MM.1S (cell line): Measurements from ENCODE around the gene XRCC6.

Experiments
- EZH2 ChIP-seq: fragments of 300-600 bp; sonication (generic); optimal IDR thresholded peaks from 2 replicates; pipeline ENCODE3; 2017; ENCODE audit warnings: low read depth, mild to moderate bottlenecking, antibody characterized with exemption, low read length, mixed read lengths
- EZH2phosphoT487 ChIP-seq: fragments of 300-600 bp; sonication (generic); IDR thresholded peaks from 2 replicates; pipeline ENCODE4 v1.6.1; 2018; ENCODE audit warnings: antibody characterized with exemption, low read length
- TF ChIP-seq, protein P1 (sequence below): fragments of 300-600 bp; sonication (generic); IDR thresholded peaks from 2 replicates; pipeline ENCODE4 v1.5.1; 2016; ENCODE audit warnings: antibody characterized with exemption, low read length, mixed read lengths

DNA sequence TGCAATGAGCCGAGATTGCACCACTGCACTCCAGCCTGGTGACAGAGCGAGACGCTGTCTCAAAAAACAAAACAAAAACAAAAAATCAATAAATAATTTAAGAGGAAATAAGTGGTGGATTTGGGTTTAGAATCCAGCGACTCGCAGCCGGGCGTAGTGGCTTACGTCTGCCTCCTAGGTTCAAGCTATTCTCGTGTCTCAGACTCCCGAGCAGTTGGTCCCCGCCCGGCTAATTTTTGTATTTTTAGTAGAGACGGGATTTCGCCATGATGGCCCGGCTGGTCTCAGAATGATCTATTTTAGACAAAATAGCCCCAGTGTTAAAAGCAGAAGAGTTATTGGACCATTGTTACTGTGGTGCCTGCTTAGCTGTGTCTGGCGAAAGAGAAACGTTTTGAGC is 37.8 kb downstream of the XRCC6 start:
- TF ChIP-seq, protein P1, sequence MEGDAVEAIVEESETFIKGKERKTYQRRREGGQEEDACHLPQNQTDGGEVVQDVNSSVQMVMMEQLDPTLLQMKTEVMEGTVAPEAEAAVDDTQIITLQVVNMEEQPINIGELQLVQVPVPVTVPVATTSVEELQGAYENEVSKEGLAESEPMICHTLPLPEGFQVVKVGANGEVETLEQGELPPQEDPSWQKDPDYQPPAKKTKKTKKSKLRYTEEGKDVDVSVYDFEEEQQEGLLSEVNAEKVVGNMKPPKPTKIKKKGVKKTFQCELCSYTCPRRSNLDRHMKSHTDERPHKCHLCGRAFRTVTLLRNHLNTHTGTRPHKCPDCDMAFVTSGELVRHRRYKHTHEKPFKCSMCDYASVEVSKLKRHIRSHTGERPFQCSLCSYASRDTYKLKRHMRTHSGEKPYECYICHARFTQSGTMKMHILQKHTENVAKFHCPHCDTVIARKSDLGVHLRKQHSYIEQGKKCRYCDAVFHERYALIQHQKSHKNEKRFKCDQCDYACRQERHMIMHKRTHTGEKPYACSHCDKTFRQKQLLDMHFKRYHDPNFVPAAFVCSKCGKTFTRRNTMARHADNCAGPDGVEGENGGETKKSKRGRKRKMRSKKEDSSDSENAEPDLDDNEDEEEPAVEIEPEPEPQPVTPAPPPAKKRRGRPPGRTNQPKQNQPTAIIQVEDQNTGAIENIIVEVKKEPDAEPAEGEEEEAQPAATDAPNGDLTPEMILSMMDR, result no peak
- TF ChIP-seq EZH2phosphoT487 (no peak), EZH2 (no peak)
